Tibial artery (tissue), 4 donors: ENCODE measurements around the gene CEBPZOS.
"Not testable (repeated sequence)": the region's sequence is repeated elsewhere in the genome, so short reads cannot be mapped to it uniquely, and the experiment has no call there.

ENCODE experiments used
- DNase-seq, 2 donors: peaks; one replicate each; pipeline ENCODE4 v3.0.0-alpha.2; 2019
- H3K27ac ChIP-seq, 2 donors: fragments of 200-600 bp; sonication (generic) in 1 of 2; 1 replicate in 1 of 2; 2 replicates in 1 of 2; pipeline ENCODE4 v1.5.1; 2018 to 2019; ENCODE audit warnings: mild to moderate bottlenecking in 1 of 2
- H3K27me3 ChIP-seq, 2 donors: fragments of 200-600 bp; sonication (generic) in 1 of 2; one replicate each; pipeline versions ENCODE4 v1.5.1 to v1.6.0; 2016 to 2019
- H3K36me3 ChIP-seq, 3 donors: fragments of 200-600 bp; sonication (generic) in 2 of 3; one replicate each; pipeline ENCODE4 v1.5.1; 2016 to 2019; ENCODE audit warnings: mild to moderate bottlenecking in 2 of 3
- H3K4me1 ChIP-seq, 4 donors: fragments of 200-600 bp; sonication (generic) in 2 of 4; 1 replicate in 3 of 4; 2 replicates in 1 of 4; pipeline ENCODE4 v1.5.1; 2016 to 2019
- H3K4me3 ChIP-seq, 2 donors: fragments of 200-600 bp; sonication (generic) in 1 of 2; 1 replicate in 1 of 2; 2 replicates in 1 of 2; pipeline ENCODE4 v1.5.1; 2018 to 2019; ENCODE audit warnings: mild to moderate bottlenecking in 2 of 2
- H3K9me3 ChIP-seq, 3 donors: fragments of 200-600 bp; sonication (generic) in 1 of 3; one replicate each; pipeline ENCODE4 v1.5.1; 2016 to 2019
- intact Hi-C: fragments of 100-400 bp; cut with DNase I; formaldehyde crosslinking; loops from one replicate; pipeline ENCODE4 v1.15.0; 2023; ENCODE audit warnings: low total_unique reads
- TF ChIP-seq, protein P1 (sequence below), 2 experiments: fragments of 200-600 bp in 1 of 2; fragments of 450-650 bp in 1 of 2; IDR thresholded peaks; one replicate each; pipeline ENCODE4 v1.5.1; 2017 to 2019; ENCODE audit warnings: antibody characterized with exemption in 2 of 2, mild to moderate bottlenecking in 1 of 2, moderate library complexity in 1 of 2

CEBPZOS gene

DNA sequence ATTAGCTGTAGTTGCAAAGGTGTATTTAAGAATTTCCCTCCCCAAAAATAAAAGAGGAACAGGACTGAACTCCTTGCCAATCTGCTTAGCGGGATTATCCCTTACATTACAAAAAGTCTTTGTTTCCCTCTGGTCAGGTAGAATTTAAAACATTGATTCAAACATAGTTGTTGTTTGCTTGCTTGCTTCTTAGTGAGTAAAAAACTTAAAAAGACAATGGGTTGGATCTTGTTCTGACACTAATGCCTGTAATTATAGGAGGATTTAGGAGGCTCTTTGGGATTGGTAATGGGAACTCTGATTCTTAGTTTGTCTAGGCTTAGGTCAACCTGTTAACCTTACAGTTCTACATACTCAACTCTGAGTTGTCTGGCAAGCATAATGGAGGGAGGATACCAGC, 3.7 kb upstream of the CEBPZOS start:
- Histone ChIP-seq H3K27me3 (peaks cover 0 to 4% of the 10 kb centered on the region in 2 donors), H3K27ac (no peak overlapping the region), H3K36me3 (no peaks in the 10 kb centered on the region), H3K9me3 (no peaks in the 10 kb centered on the region), H3K4me1 (peaks cover 0 to 6% (median 3%) of the 10 kb centered on the region in 4 donors), H3K4me3 (no peak overlapping the region)
- intact Hi-C loops = no loop called here
- TF ChIP-seq, protein P1, sequence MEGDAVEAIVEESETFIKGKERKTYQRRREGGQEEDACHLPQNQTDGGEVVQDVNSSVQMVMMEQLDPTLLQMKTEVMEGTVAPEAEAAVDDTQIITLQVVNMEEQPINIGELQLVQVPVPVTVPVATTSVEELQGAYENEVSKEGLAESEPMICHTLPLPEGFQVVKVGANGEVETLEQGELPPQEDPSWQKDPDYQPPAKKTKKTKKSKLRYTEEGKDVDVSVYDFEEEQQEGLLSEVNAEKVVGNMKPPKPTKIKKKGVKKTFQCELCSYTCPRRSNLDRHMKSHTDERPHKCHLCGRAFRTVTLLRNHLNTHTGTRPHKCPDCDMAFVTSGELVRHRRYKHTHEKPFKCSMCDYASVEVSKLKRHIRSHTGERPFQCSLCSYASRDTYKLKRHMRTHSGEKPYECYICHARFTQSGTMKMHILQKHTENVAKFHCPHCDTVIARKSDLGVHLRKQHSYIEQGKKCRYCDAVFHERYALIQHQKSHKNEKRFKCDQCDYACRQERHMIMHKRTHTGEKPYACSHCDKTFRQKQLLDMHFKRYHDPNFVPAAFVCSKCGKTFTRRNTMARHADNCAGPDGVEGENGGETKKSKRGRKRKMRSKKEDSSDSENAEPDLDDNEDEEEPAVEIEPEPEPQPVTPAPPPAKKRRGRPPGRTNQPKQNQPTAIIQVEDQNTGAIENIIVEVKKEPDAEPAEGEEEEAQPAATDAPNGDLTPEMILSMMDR (IDR thresholded peaks at IDR 0.05) = no peak
- no peak for DNase-seq

DNA sequence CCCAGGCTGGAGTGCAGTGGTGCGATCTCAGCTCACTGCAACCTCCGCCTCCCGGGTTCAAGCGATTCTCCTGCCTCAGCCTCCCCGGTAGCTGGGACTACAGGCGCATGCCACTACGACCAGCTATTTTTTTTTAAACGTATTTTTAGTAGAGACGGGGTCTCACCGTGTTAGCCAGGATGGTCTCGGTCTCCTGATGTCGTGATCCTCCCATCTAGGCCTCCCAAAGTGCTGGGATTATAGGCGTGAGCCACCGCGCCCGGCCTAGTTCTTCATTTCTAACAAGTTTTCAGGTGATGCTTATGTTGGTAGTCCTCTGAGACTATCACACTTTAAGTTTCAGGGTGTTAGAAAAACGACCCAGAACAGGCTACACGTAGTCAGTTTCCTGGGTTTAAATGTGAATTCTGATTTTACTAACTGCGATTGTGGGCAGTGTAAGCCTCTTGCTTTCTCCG, 405 bp upstream of the CEBPZOS start:
- Histone ChIP-seq H3K36me3 (peaks cover 6 to 13% (median 6%) of the 10 kb centered on the region in 3 donors), H3K27ac (peak overlapping the region; percentile 88 to 92), H3K4me1 (peaks cover 0 to 17% (median 6%) of the 10 kb centered on the region in 4 donors), H3K4me3 (peak overlapping the region; percentile 79 to 89)
- DNase-seq, H3K27me3 ChIP-seq, H3K9me3 ChIP-seq, intact Hi-C loops: not testable (repeated sequence)

DNA sequence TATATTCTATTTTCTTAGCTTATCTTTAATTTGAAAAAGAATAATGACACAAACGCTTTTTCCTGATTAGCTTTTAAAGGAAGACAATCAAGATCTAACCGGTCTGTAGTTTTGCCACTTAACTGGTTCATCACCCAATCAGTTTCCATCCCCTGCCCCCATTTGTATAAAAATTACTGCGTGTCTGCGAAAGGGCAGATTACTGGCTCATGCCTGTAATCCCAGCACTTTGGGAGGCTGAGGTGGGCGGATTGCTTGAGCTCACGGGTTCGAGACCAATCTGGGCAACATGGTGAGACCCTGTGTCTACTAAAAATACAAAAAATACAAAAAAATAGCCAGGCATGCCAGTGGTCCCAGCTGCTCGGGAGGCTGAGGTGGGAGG, 2.4 kb downstream of the CEBPZOS start:
- H3K4me3 ChIP-seq = no peak overlapping the region
- intact Hi-C loops = no loop called here
- TF ChIP-seq, protein P1 (IDR thresholded peaks at IDR 0.05) = no peak
- H3K4me1 ChIP-seq = peaks cover 0 to 17% (median 6%) of the 10 kb centered on the region in 4 donors
- no peaks in the 10 kb centered on the region for H3K27me3 ChIP-seq
- no peak for DNase-seq
- peaks cover 0 to 5% (median 0%) of the 10 kb centered on the region in 3 donors for H3K9me3 ChIP-seq
- H3K27ac ChIP-seq = no peak overlapping the region
- peaks cover 32 to 40% (median 32%) of the 10 kb centered on the region in 3 donors for H3K36me3 ChIP-seq

DNA sequence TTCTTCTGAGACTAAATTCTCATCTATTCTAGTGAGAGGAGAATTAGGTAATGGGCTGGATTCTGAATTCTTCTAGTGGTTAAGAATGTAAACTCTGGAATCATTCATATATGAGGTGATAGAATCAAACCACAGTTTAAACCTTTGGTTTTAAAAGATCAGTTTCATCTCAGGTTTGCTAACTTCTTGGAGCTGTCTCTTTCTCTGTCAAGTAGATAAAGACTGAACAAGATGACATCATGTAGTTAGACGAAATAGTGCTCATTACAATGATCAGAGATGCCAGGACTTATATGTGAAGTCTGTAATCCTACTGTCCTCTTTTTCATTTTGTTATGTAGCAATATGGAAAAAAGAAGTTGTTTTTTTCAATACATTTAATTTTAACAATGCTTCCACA, 4.9 kb downstream of the CEBPZOS start:
- Histone ChIP-seq H3K9me3 (peaks cover 0 to 10% (median 5%) of the 10 kb centered on the region in 3 donors), H3K36me3 (peaks cover 57 to 65% (median 57%) of the 10 kb centered on the region in 3 donors), H3K27me3 (no peaks in the 10 kb centered on the region), H3K27ac (no peak overlapping the region), H3K4me3 (no peak overlapping the region), H3K4me1 (peaks cover 0 to 17% (median 6%) of the 10 kb centered on the region in 4 donors)
- intact Hi-C loops = no loop called here
- TF ChIP-seq, protein P1 (IDR thresholded peaks at IDR 0.05) = no peak
- DNase-seq = no peak

DNA sequence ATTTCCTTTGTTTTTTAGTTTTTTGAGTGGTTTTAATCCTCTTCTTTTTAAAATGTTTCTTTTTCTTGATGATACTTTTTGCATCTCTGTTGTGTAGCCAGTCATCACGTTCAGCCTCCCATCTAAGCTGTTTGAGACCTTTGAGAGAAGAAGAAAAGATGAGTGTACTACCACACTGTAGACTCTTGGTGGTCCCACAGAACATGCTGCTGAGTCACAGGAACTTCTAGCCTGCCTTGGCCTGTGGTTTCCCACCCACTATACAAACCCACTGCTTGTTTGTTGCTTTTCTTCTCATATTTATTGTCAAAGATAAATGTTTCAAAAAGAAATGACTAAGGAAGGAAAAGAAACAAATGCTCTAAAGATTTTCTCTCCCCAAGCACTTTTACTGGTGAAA, 5.5 kb downstream of the CEBPZOS start:
- Histone ChIP-seq H3K27me3 (no peaks in the 10 kb centered on the region), H3K27ac (no peak overlapping the region), H3K36me3 (peaks cover 62 to 71% (median 63%) of the 10 kb centered on the region in 3 donors), H3K4me1 (peaks cover 0 to 17% (median 6%) of the 10 kb centered on the region in 4 donors), H3K4me3 (no peak overlapping the region), H3K9me3 (peaks cover 0 to 10% (median 7%) of the 10 kb centered on the region in 3 donors)
- intact Hi-C loops = no loop called here
- DNase-seq = no peak
- TF ChIP-seq, protein P1 (IDR thresholded peaks at IDR 0.05) = no peak

DNA sequence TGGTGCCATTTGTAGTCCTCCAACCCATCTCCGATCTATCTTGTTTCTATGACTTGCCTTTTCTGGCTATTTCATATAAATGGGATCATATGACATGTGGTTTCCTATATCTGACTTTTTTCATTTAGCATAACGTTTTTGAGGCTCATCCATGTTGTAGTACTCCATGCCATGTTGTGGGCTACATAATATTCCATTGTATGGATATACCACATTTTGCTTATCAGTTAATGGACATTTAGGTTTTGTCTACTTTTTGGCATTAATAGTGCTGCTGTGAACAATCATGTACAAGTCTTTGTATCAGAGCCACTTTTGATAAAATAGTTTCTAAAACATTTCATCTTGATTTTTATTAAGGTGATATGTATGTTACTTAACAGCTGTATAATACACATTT, 7.4 kb downstream of the CEBPZOS start:
- H3K4me1 ChIP-seq = peaks cover 0 to 3% (median 0%) of the 10 kb centered on the region in 4 donors
- peaks cover 0 to 24% (median 11%) of the 10 kb centered on the region in 3 donors for H3K9me3 ChIP-seq
- peaks cover 81 to 88% (median 82%) of the 10 kb centered on the region in 3 donors for H3K36me3 ChIP-seq
- H3K27ac ChIP-seq = no peak overlapping the region
- no peak overlapping the region for H3K4me3 ChIP-seq
- TF ChIP-seq, protein P1 (IDR thresholded peaks at IDR 0.05) = no peak
- no peaks in the 10 kb centered on the region for H3K27me3 ChIP-seq
- intact Hi-C loops = no loop called here
- no peak for DNase-seq

DNA sequence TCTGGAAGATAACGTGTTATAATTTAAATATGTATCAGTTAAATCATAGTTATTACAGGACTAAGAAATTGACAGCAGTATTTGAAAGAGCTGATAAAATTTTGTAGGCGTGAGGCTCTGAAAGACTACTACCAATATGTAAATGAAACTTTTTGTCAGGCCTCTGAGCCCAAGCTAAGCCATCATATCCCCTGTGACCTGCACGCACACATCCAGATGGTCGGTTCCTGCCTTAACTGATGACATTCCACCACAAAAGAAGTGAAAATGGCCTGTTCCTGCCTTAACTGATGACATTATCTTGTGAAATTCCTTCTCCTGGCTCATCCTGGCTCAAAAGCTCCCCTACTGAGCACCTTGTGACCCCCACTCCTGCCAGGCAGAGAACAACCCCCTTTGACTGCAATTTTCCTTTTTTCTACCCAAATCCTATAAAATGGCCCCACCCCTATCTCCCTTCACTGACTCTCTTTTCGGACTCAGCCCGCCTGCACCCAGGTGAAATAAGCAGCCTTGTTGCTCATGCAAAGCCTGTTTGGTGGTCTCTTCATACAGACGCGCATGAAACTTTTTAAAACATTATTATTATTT, 8.9 kb downstream of the CEBPZOS start:
- H3K4me3 ChIP-seq, H3K27me3 ChIP-seq, H3K27ac ChIP-seq, H3K4me1 ChIP-seq, intact Hi-C loops, DNase-seq: not testable (repeated sequence)
- Histone ChIP-seq H3K9me3 (peaks cover 6 to 37% (median 12%) of the 10 kb centered on the region in 3 donors), H3K36me3 (peaks cover 96% of the 10 kb centered on the region in 3 donors)
